Measurements from ENCODE around the gene SLC25A25. TPM values are rescaled to one million over a fixed set of nuclear protein-coding genes. Genes with fewer than 3 reads are reported as not detected.

SLC25A25 gene
- total RNA-seq, 4 donors from 2014 or later = 23.4 to 29.7 (median 27.2) TPM

DNA sequence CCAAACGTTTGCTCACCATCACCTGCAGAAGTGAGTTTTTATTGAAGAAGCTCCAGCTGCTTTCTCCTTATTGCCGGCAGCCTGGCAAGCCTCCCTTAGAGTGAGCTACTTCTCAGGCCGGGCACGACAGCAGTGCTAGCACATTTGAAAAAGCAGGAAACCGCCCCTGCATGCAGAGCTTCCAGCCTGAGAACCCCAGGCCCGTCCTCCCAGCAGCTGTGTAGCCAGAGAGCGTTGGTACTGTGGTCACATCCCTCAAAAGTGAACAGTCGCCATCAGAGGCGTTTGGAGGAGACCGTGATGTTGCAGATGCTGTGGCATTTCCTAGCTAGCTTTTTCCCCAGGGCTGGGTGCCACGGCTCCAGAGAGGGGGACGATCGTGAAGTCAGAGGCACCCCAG lies 23.5 kb downstream of the SLC25A25 start:
- 43% methylated on average over 11 to 13 of the region's 13 CpGs for WGBS, 2 donors
- DNase-seq (ENCODE audit: low spot score in 2 of 2) = no peak
- peak overlapping the region in 2 of 4 donors; percentile 0 to 28 for H3K4me3 ChIP-seq
- no peaks in the 10 kb centered on the region for H3K36me3 ChIP-seq
- no peaks in the 10 kb centered on the region for H3K27me3 ChIP-seq
- H3K4me1 ChIP-seq = peaks cover 0 to 72% (median 53%) of the 10 kb centered on the region in 4 donors
- no peaks in the 10 kb centered on the region for H3K9me3 ChIP-seq
- H3K27ac ChIP-seq = peak overlapping the region in 2 of 4 donors; percentile 95 to 99
- TF ChIP-seq CTCF (IDR thresholded peaks at IDR 0.05) = no peak
- TF ChIP-seq EP300 (IDR thresholded peaks at IDR 0.05) = no peak
- no peak for TF ChIP-seq POLR2A (IDR thresholded peaks at IDR 0.05)

GRCh38 chr9:128092199-128092977 lies 24.4 kb downstream of the SLC25A25 start:
- DNase-seq (ENCODE audit: low spot score in 2 of 2) = no peak
- Histone ChIP-seq H3K9me3 (no peaks in the 10 kb centered on the region), H3K4me3 (peak overlapping the region in 1 of 4 donors; percentile 28), H3K4me1 (peaks cover 0 to 79% (median 58%) of the 10 kb centered on the region in 4 donors), H3K36me3 (no peaks in the 10 kb centered on the region), H3K27ac (peak overlapping the region in 2 of 4 donors; percentile 95 to 99), H3K27me3 (no peaks in the 10 kb centered on the region)
- WGBS, 2 donors = 80 to 81% methylated on average over 16 of the region's 16 CpGs
- TF ChIP-seq CTCF (IDR thresholded peaks at IDR 0.05) (no peak), EP300 (IDR thresholded peaks at IDR 0.05) (no peak)

GRCh38 chr9:128093011-128093410 lies 25.0 kb downstream of the SLC25A25 start:
- WGBS, 2 donors = 58 to 64% methylated on average over 4 of the region's 4 CpGs
- DNase-seq (ENCODE audit: low spot score in 2 of 2) = no peak
- Histone ChIP-seq H3K4me1 (peaks cover 0 to 81% (median 64%) of the 10 kb centered on the region in 4 donors), H3K27me3 (no peaks in the 10 kb centered on the region), H3K36me3 (no peaks in the 10 kb centered on the region), H3K9me3 (no peaks in the 10 kb centered on the region), H3K4me3 (no peak overlapping the region), H3K27ac (peak overlapping the region; percentile 47 to 99 (median 88))
- TF ChIP-seq EP300 (IDR thresholded peaks at IDR 0.05) = no peak
- no peak for TF ChIP-seq CTCF (IDR thresholded peaks at IDR 0.05)
- TF ChIP-seq POLR2A (IDR thresholded peaks at IDR 0.05) = no peak

- H3K4me1 ChIP-seq = peaks cover 0 to 79% (median 65%) of the 10 kb centered on the region in 4 donors
- H3K36me3 ChIP-seq = no peaks in the 10 kb centered on the region
- H3K4me3 ChIP-seq = peak overlapping the region in 3 of 4 donors; percentile 3 to 21 (median 6)
- H3K27ac ChIP-seq = peak overlapping the region; percentile 47 to 99 (median 88)
- 9 to 15% methylated on average over 8 of the region's 8 CpGs for WGBS, 2 donors
- TF ChIP-seq EP300 (IDR thresholded peaks at IDR 0.05) = peak; percentile 73 to 85
- TF ChIP-seq POLR2A (IDR thresholded peaks at IDR 0.05) = peak; percentile 29 to 71
- no peak for TF ChIP-seq CTCF (IDR thresholded peaks at IDR 0.05)
- H3K27me3 ChIP-seq = no peaks in the 10 kb centered on the region
- peak; percentile 81 to 93 for DNase-seq (ENCODE audit: low spot score in 2 of 2)
- no peaks in the 10 kb centered on the region for H3K9me3 ChIP-seq
Measured at GRCh38 chr9:128094166-128094949, 26.3 kb downstream of the SLC25A25 start.
